Measurements from ENCODE around the gene APOA5.

APOA5 gene

GRCh38 chr11:116832350-116833290 is 40.9 kb upstream of the APOA5 start:
- DNase-seq (no peak), ATAC-seq (replicated peaks) (no peak)
- Mint-ChIP-seq H3K4me3 (no peak overlapping the region), H3K27me3 (peaks cover 0 to 7% of the 10 kb centered on the region in 2 donors), H3K4me1 (peaks cover 11 to 18% of the 10 kb centered on the region in 2 donors), H3K36me3 (no peaks in the 10 kb centered on the region), H3K9me3 (no peaks in the 10 kb centered on the region), H3K27ac (no peak overlapping the region)

GRCh38 chr11:116831790-116832349 is 40.2 kb upstream of the APOA5 start:
- Mint-ChIP-seq H3K36me3 (no peaks in the 10 kb centered on the region), H3K27ac (no peak overlapping the region), H3K9me3 (no peaks in the 10 kb centered on the region), H3K27me3 (peaks cover 0 to 4% of the 10 kb centered on the region in 2 donors), H3K4me1 (peaks cover 11 to 18% of the 10 kb centered on the region in 2 donors), H3K4me3 (no peak overlapping the region)
- ATAC-seq (replicated peaks) (no peak), DNase-seq (no peak)

DNA sequence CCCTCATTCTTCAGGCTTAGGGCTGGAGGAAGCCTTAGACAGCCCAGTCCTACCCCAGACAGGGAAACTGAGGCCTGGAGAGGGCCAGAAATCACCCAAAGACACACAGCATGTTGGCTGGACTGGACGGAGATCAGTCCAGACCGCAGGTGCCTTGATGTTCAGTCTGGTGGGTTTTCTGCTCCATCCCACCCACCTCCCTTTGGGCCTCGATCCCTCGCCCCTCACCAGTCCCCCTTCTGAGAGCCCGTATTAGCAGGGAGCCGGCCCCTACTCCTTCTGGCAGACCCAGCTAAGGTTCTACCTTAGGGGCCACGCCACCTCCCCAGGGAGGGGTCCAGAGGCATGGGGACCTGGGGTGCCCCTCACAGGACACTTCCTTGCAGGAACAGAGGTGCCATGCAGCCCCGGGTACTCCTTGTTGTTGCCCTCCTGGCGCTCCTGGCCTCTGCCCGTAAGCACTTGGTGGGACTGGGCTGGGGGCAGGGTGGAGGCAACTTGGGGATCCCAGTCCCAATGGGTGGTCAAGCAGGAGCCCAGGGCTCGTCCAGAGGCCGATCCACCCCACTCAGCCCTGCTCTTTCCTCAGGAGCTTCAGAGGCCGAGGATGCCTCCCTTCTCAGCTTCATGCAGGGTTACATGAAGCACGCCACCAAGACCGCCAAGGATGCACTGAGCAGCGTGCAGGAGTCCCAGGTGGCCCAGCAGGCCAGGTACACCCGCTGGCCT is 38.7 kb upstream of the APOA5 start:
- ATAC-seq (replicated peaks) (no peak), DNase-seq (no peak)
- peaks cover 6 to 8% of the 10 kb centered on the region in 2 donors for H3K4me1 Mint-ChIP-seq
- H3K36me3 Mint-ChIP-seq: no peaks in the 10 kb centered on the region
- H3K27me3 Mint-ChIP-seq: peaks cover 0 to 4% of the 10 kb centered on the region in 2 donors
- no peaks in the 10 kb centered on the region for H3K9me3 Mint-ChIP-seq
- no peak overlapping the region for H3K27ac Mint-ChIP-seq
- no peak overlapping the region for H3K4me3 Mint-ChIP-seq

DNA sequence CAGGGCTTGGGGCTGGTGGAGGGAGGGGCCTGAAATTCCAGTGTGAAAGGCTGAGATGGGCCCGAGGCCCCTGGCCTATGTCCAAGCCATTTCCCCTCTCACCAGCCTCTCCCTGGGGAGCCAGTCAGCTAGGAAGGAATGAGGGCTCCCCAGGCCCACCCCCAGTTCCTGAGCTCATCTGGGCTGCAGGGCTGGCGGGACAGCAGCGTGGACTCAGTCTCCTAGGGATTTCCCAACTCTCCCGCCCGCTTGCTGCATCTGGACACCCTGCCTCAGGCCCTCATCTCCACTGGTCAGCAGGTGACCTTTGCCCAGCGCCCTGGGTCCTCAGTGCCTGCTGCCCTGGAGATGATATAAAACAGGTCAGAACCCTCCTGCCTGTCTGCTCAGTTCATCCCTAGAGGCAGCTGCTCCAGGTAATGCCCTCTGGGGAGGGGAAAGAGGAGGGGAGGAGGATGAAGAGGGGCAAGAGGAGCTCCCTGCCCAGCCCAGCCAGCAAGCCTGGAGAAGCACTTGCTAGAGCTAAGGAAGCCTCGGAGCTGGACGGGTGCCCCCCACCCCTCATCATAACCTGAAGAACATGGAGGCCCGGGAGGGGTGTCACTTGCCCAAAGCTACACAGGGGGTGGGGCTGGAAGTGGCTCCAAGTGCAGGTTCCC is 38.0 kb upstream of the APOA5 start, which contains the start of gene APOC3:
TSS of gene APOC3 (plus strand) at position 383 of the 659 bp plus-strand sequence. CDS start 676 bp downstream, outside the sequence.
- Mint-ChIP-seq H3K27me3 (peaks cover 0 to 4% of the 10 kb centered on the region in 2 donors), H3K4me3 (no peak within 1 kb of the TSS), H3K4me1 (peaks cover under 1% of the 10 kb centered on the region in 2 donors), H3K36me3 (no peaks in the 10 kb centered on the region), H3K9me3 (no peaks in the 10 kb centered on the region), H3K27ac (no peak within 1 kb of the TSS)
- ATAC-seq (replicated peaks) (no peak), DNase-seq (no peak)

- ATAC-seq (replicated peaks) (no peak), DNase-seq (no peak)
- Mint-ChIP-seq H3K4me1 (no peaks in the 10 kb centered on the region), H3K27me3 (peaks cover 0 to 4% of the 10 kb centered on the region in 2 donors), H3K4me3 (no peak overlapping the region), H3K36me3 (no peaks in the 10 kb centered on the region), H3K9me3 (no peaks in the 10 kb centered on the region), H3K27ac (no peak overlapping the region)
Observed at GRCh38 chr11:116828632-116829524, 37.2 kb upstream of the APOA5 start.

DNA sequence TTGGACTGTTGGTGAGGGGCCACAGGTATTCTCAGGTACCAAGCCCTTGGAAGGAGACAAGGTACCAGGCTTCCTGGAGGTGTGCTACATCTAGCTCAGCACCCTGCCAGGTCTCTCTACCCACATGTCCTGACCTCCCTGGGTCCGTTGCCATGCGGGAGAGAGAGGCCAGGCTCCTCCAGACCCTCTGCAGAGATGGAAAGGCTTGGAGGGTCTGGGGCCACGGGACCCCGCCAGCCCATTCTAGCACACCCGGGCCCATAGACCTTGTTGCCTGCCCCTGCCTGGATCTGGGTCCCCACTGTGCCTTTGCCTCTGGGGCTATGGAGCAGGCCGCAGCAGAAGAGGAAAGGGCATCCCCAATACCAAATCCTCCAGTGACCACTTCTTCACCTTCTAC is 35.8 kb upstream of the APOA5 start:
- Mint-ChIP-seq H3K27me3 (peaks cover 0 to 4% of the 10 kb centered on the region in 2 donors), H3K4me1 (no peaks in the 10 kb centered on the region), H3K4me3 (no peak overlapping the region), H3K9me3 (no peaks in the 10 kb centered on the region), H3K36me3 (no peaks in the 10 kb centered on the region), H3K27ac (no peak overlapping the region)
- no peak for ATAC-seq (replicated peaks)
- DNase-seq: no peak

GRCh38 chr11:116826751-116827431 is 35.2 kb upstream of the APOA5 start:
- DNase-seq: no peak
- no peaks in the 10 kb centered on the region for H3K36me3 Mint-ChIP-seq
- no peaks in the 10 kb centered on the region for H3K9me3 Mint-ChIP-seq
- H3K4me3 Mint-ChIP-seq: no peak overlapping the region
- H3K27me3 Mint-ChIP-seq: peaks cover 0 to under 1% of the 10 kb centered on the region in 2 donors
- H3K27ac Mint-ChIP-seq: no peak overlapping the region
- no peak for ATAC-seq (replicated peaks)
- H3K4me1 Mint-ChIP-seq: no peaks in the 10 kb centered on the region

GRCh38 chr11:116825854-116826750 is 34.4 kb upstream of the APOA5 start:
- no peaks in the 10 kb centered on the region for H3K4me1 Mint-ChIP-seq
- no peak for ATAC-seq (replicated peaks)
- no peaks in the 10 kb centered on the region for H3K9me3 Mint-ChIP-seq
- no peak overlapping the region for H3K27ac Mint-ChIP-seq
- no peak overlapping the region for H3K4me3 Mint-ChIP-seq
- no peaks in the 10 kb centered on the region for H3K36me3 Mint-ChIP-seq
- no peaks in the 10 kb centered on the region for H3K27me3 Mint-ChIP-seq
- no peak for DNase-seq

- no peak overlapping the region for H3K4me3 Mint-ChIP-seq
- no peaks in the 10 kb centered on the region for H3K9me3 Mint-ChIP-seq
- no peaks in the 10 kb centered on the region for H3K4me1 Mint-ChIP-seq
- no peaks in the 10 kb centered on the region for H3K36me3 Mint-ChIP-seq
- no peaks in the 10 kb centered on the region for H3K27me3 Mint-ChIP-seq
- DNase-seq (no peak), ATAC-seq (replicated peaks) (no peak)
- no peak overlapping the region for H3K27ac Mint-ChIP-seq
Observed at GRCh38 chr11:116825434-116825833, 33.8 kb upstream of the APOA5 start.

DNA sequence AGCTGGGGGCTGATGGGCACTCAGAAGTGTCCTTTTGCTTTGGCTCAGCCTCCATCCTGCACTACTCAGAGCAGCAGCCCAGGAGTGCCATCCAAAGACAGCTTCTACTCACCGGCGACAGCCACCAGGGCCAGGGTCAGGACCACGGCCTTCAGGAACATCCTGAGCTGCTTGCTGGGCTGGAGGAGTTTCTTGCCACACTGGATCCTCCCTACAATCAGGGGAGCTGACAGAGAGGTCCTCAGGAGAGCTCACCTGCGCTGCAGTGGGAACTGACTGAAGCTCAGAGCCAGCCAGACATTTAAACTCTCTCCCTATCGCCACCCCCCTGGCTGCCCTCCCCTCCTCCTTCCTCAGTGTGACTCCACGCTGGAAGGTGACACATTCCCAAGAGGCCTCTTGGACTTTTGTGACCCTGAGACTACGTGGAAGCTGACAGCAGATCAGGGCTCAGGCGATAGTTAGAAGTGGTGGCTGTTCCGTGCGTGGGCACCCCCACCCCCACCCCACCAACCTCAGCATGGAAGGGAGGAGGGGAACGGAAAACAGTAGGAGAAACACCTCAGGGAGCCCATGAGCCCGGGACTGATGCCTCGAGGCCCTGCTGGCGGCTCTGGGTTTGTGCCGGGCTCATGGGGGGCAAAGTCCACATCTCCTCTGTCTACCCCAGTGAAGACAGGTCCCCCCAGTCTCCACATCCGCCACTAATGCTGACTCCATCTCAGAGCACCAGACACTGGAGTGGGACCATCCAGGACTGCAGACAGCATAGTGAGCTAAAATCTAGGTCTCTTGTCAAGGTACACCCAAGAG is 31.6 kb upstream of the APOA5 start, which contains the start of gene APOA4:
TSS of gene APOA4 (minus strand) at position 274 of the 813 bp plus-strand sequence. CDS start at position 161, 113 bp downstream.
- Mint-ChIP-seq H3K4me3 (no peak within 1 kb of the TSS), H3K27me3 (no peaks in the 10 kb centered on the region), H3K36me3 (no peaks in the 10 kb centered on the region), H3K4me1 (no peaks in the 10 kb centered on the region), H3K27ac (no peak within 1 kb of the TSS), H3K9me3 (no peaks in the 10 kb centered on the region)
- ATAC-seq (replicated peaks) (no peak), DNase-seq (no peak)

DNA sequence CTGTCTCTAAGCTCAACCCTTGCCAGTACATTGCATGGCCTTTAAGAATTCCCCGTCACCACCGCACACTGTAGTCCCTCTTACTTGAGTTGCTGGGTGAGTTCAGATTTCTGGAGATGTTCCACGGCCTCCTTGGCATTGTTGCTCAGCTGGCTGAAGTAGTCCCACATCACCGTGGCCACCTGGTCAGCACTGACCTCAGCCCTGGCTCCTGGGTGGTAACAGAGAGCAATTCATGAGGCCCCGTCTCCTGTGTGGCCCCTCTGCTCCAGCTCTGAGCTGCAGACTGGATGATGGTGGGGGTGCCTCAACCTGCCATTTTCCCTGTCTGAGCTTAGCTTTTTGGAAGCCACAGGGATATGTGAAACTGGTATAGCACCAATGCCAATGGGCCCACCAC is 30.9 kb upstream of the APOA5 start:
- Mint-ChIP-seq H3K9me3 (no peaks in the 10 kb centered on the region), H3K27ac (no peak overlapping the region), H3K4me1 (no peaks in the 10 kb centered on the region), H3K4me3 (no peak overlapping the region), H3K36me3 (no peaks in the 10 kb centered on the region), H3K27me3 (no peaks in the 10 kb centered on the region)
- DNase-seq (no peak), ATAC-seq (replicated peaks) (no peak)
